Measurements from ENCODE around the gene AK4.

The AK4 gene

GRCh38 chr1:65164633-65165032 lies 16.6 kb downstream of the AK4 start:
- TF ChIP-seq CTCF (IDR thresholded peaks at IDR 0.05) (no peak), ZFX (IDR thresholded peaks at IDR 0.05; ENCODE audit: borderline replicate concordance) (no peak)
- H3K27ac ChIP-seq = no peak overlapping the region

- TF ChIP-seq ZFX (IDR thresholded peaks at IDR 0.05; ENCODE audit: borderline replicate concordance) (no peak), CTCF (IDR thresholded peaks at IDR 0.05) (no peak)
- H3K27ac ChIP-seq = no peak overlapping the region
Observed at GRCh38 chr1:65165269-65165993, 17.4 kb downstream of the AK4 start.

GRCh38 chr1:65166572-65167305 lies 18.7 kb downstream of the AK4 start:
- no peak overlapping the region for H3K27ac ChIP-seq

GRCh38 chr1:65167586-65168242 lies 19.7 kb downstream of the AK4 start:
- TF ChIP-seq CTCF (IDR thresholded peaks at IDR 0.05) (no peak), ZFX (IDR thresholded peaks at IDR 0.05; ENCODE audit: borderline replicate concordance) (no peak)
- no peak overlapping the region for H3K27ac ChIP-seq

More at GRCh38 chr1:65166572-65167305, 18.7 kb downstream of the AK4 start:
- TF ChIP-seq CTCF (IDR thresholded peaks at IDR 0.05) (no peak), ZFX (IDR thresholded peaks at IDR 0.05; ENCODE audit: borderline replicate concordance) (no peak)

GRCh38 chr1:65168867-65169266 lies 20.9 kb downstream of the AK4 start:
- TF ChIP-seq CTCF (IDR thresholded peaks at IDR 0.05) = no peak
- TF ChIP-seq ZFX (IDR thresholded peaks at IDR 0.05; ENCODE audit: borderline replicate concordance) = no peak
- H3K27ac ChIP-seq = no peak overlapping the region

- no peak overlapping the region for H3K27ac ChIP-seq
- TF ChIP-seq ZFX (IDR thresholded peaks at IDR 0.05; ENCODE audit: borderline replicate concordance) (no peak), CTCF (IDR thresholded peaks at IDR 0.05) (no peak)
Observed at GRCh38 chr1:65170511-65171142, 22.6 kb downstream of the AK4 start.

Data from 22Rv1 (cell line).